Activated CD8-positive, alpha-beta memory T cell treated with anti-CD3 and anti-CD28 coated beads for 1 hour (primary cell): Measurements from ENCODE around the gene PRMT9.

Experiments
- DNase-seq, 2 donors: peaks; one replicate each; pipeline ENCODE4 v3.0.0-alpha.2; 2020; ENCODE audit warnings: low read depth in 1 of 2; ENCODE audit errors: extremely low read depth in 1 of 2

Gene PRMT9

DNA sequence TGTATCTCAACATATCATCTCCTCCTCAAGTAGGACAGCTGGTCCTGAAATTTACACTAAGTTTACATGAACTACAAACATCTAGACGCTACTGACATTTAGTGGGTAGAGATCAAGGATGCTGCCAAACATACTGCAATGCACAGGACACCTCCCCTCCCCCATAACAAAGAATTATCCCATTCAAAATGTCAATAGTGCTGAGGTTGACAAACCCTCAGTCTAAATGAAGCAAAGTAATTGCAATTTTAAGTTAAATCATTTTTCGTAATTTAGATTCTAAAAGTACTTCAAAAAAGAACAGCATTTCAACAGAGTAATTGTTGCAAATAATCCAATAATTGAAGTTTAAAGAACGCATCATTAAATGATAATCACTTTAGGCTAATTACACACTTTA, 1.2 kb downstream of the PRMT9 start:
- no peak for DNase-seq

DNA sequence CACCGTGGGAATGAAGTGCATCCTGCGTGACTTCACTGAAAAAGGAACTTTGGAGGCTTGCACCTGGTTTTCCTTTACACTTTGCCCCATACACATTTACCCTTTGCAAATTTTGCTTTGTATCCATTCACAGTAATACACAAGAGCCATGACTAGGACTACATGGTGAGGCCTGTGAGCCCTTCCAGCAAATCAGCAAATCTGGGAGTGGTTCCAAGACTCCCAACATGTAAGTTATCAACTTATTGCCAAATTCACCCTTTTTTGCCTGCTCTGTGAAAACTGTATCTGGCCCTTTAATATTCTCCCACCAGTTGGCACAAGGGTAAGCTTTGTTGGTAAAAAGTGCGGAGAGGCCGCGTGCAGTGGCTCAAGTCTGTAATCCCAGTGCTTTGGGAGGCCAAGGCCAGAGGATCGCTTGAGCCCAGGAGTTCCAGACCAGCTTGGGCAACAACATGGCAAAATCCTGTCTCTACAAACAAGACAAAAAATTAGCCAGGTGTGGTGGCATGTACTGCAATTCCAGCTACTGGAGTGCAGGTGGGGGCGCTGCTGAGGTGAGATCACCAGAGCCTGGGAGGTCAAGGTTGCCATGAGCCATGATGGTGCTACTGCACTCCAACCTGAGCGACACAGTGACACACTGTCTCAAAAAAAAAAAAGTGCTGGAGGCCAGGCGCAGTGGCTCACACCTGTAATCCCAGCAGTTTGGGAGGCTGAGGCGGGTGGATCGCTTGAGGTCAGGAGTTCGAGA, 5.0 kb downstream of the PRMT9 start:
- DNase-seq: no peak

GRCh38 chr4:147678106-147678505, 5.9 kb downstream of the PRMT9 start:
- DNase-seq: no peak

DNA sequence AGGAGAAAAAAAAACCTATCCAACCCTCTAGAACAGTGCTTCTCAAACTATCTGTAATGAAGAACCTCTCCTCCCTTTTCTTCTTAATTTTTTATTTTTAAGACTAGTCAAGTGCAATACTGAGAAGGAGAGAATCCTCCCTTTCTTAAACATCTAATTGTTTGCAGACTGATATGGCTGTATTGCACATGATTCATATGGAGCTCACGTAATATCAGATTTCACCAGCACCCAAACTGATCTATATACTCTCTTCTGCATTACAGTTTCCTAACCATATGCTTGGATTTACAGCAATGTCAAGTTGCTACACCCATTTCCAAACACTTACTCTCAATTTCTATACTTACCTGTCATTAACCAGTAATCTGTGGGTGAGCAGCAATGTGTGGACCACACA, 9.5 kb downstream of the PRMT9 start:
- DNase-seq: no peak

DNA sequence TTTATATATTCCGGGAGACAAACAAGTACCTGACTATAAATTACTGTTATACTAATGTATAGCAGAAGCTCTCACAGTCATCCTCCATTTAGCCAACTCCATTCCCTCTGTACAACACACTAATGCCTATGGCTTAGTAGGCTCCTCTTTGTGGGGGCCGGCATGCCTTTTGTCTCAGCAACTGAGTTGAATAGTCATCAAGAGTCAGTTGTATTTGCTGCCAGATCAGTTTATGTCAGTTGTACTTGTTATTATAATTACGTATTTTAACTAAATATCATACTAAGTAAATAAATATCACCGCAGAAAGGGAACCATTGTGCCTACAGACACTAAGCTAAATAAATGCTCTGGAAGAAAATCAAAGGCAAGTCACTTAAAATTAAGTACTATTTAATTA, 9.9 kb downstream of the PRMT9 start:
- no peak for DNase-seq

- no peak for DNase-seq
Measured at GRCh38 chr4:147658501-147658900, 25.5 kb downstream of the PRMT9 start.

DNA sequence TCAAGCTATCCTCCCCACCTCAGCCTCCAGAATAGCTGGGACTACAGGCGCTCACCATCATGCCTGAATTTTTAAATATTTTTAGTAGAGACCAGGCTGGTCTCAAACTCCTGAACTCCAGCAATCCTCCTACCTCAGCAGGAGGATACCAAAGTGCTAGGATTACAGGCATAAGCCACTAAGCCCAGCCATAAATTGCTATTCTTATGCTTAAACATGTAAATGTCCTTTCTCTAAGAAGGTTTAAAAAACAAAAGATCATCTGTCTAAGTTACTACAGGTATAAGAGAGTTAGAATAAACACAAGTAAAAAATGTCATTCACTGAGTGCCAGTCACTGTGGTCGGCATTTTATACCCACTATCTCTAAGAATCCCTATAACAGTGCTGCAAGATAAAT, 28.3 kb downstream of the PRMT9 start:
- no peak for DNase-seq

DNA sequence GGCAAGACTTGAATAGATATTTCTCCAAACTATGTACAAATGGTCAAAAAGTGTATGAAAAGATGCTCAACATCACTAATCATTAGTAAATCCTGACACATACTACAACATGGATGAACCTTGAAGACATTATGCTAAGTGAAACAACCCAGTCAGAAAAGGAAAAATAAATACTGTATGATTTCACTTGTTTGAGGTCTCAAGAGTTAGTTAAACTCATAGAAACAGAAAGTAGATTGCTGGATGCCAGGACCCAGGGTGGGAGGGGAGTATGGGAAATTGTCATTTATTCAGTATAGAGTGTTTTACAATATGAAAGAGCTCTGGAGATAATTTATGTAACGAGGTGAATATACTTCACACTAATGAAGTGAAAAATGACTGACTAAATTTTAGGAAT, 32.4 kb downstream of the PRMT9 start:
- no peak for DNase-seq

DNA sequence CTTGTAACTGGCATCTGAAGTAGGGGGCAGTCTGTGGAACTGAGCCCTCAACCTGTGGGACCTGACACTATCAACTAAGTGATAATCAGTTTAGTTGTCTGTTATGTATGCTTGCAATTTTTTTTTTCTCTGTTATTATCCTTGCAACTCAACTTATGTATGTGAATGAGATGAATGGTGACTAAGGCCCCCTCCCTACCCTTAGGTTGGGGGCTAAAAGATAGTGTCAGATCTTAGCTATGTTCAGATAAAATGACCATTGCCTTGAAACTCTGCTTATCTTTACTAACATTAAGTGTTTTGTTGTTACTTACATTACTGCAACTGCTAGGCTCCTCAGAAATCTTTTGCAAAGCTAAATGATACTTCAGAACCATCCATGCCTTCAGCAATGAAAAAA, 35.3 kb downstream of the PRMT9 start:
- no peak for DNase-seq

GRCh38 chr4:147645099-147645498, 38.9 kb downstream of the PRMT9 start:
- DNase-seq: no peak

- DNase-seq: no peak
Measured at GRCh38 chr4:147644471-147644870, 39.5 kb downstream of the PRMT9 start.

- DNase-seq: no peak
Measured at GRCh38 chr4:147643616-147644015, 40.3 kb downstream of the PRMT9 start.

- no peak for DNase-seq
Measured at GRCh38 chr4:147640331-147640730, 43.6 kb downstream of the PRMT9 start.

DNA sequence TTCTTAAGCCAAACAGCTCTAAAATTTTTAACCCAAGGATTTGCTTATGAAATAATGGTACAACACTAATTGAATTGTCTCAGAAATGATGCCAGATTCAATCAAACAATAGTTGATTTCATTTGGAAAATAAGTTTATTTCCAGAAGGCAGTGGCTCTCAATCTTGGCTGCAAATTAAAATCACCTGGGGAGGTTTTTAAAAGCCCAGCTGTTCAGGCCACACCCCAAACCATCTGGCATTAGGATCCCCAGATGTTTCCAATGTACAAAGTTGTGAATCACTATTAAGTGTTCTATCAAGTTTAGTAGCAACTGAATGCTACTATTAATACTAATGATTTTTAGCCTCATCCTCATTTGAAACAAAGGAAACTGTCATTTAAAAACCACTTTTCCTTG, 44.6 kb downstream of the PRMT9 start:
- no peak for DNase-seq

- DNase-seq: no peak
Measured at GRCh38 chr4:147638942-147639341, 45.0 kb downstream of the PRMT9 start.

DNA sequence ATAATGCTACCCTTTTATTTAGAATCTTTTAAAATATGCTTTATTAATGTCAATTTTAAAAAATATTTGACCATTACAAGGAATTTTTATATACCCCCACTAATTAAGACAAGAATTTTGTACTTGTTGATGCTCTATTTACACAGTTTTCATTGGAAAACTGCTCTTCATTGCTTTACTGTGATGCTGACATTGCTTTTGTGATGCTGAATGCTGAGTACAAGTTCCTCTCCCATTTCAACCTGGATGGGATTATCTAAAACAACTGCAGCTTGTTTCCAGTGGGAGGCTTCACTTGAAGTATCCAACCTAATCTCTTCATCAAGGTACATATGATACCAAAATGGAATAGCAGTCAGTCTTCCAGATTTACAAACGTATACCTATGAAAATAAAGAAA, 45.6 kb downstream of the PRMT9 start:
- no peak for DNase-seq

DNA sequence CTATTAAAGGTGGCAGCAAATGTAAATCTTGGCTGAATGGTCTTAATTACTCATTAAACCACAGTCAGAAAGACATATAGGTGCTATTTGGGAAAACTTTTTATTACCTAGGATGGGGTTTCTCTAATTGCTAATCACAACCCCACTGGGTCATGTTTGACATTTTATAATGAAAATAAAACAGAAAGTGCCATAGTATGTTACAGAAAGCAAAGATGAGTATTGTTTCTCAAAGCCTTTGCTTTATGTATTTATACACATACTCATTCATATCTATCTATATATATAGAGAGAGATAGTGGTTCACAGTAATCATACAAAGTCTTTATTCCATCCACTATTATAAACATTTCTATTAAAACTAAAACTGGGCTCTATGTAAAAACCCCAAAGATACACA, 48.6 kb downstream of the PRMT9 start:
- no peak for DNase-seq

DNA sequence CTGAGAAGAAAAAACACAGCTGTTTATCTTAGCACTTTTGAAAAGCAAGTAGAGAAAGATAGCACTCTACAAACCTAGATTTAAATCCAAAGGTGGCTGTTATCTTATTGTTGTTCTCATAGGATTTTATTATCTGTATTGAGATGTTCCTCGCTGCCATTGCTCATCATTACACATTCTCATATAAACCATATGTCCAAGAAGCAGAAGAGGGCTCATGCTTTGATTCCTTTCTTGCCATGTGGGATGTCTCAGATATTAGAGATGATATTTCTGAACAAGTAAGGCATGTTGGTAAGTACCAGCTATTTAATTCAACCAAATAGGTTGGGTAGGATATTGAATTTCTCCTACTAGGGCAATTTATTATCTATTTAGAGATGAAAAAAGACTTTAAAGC, 50.3 kb downstream of the PRMT9 start:
- DNase-seq: no peak

- no peak for DNase-seq
Measured at GRCh38 chr4:147633113-147633512, 50.9 kb downstream of the PRMT9 start.

GRCh38 chr4:147629783-147630730, 53.9 kb downstream of the PRMT9 start:
- no peak for DNase-seq

GRCh38 chr4:147628415-147628814, 55.5 kb downstream of the PRMT9 start:
- DNase-seq: no peak

GRCh38 chr4:147626903-147627302, 57.1 kb downstream of the PRMT9 start:
- DNase-seq: no peak
